Activated T-helper 1 cell treated with anti-CD3 and anti-CD28 coated beads, Interleukin-2, amount 50 U/mL, for 16 hours (primary cell): ENCODE data around the gene GRIN2B.

Experiments
- DNase-seq, 2 donors: peaks; one replicate each; pipeline ENCODE4 v3.0.0-alpha.2; 2020; ENCODE audit warnings: low read depth in 1 of 2, low spot score in 1 of 2

The GRIN2B gene

GRCh38 chr12:13957576-13957975 lies 23.8 kb downstream of the GRIN2B start:
- no peak for DNase-seq

GRCh38 chr12:13956060-13956590 lies 25.3 kb downstream of the GRIN2B start:
- DNase-seq = no peak

GRCh38 chr12:13952096-13952495 lies 29.3 kb downstream of the GRIN2B start:
- DNase-seq = no peak

GRCh38 chr12:13950502-13950901 lies 30.9 kb downstream of the GRIN2B start:
- DNase-seq = no peak

GRCh38 chr12:13948621-13949020 lies 32.8 kb downstream of the GRIN2B start:
- no peak for DNase-seq

GRCh38 chr12:13947276-13947946 lies 34.0 kb downstream of the GRIN2B start:
- no peak for DNase-seq

GRCh38 chr12:13945641-13946040 lies 35.8 kb downstream of the GRIN2B start:
- no peak for DNase-seq

- no peak for DNase-seq
Measured at GRCh38 chr12:13945236-13945635, 36.2 kb downstream of the GRIN2B start.

GRCh38 chr12:13942826-13943225 lies 38.6 kb downstream of the GRIN2B start:
- no peak for DNase-seq

- DNase-seq = no peak
Measured at GRCh38 chr12:13941258-13942249, 39.8 kb downstream of the GRIN2B start.

GRCh38 chr12:13940335-13940865 lies 41.0 kb downstream of the GRIN2B start:
- no peak for DNase-seq

GRCh38 chr12:13937735-13938134 lies 43.7 kb downstream of the GRIN2B start:
- no peak for DNase-seq

GRCh38 chr12:13935169-13935568 lies 46.2 kb downstream of the GRIN2B start:
- DNase-seq = no peak
